Activated T-cell treated with anti-CD3 and anti-CD28 coated beads, Interleukin-2, amount 50 U/mL, for 72 hours (primary cell): ENCODE results near the gene DNAJC22. TPM values are rescaled to one million over a fixed set of nuclear protein-coding genes. Genes with fewer than 3 reads are reported as not detected.
"Not testable (repeated sequence)": the region's sequence is repeated elsewhere in the genome, so short reads cannot be mapped to it uniquely, and the experiment has no call there.

Source experiments
- ATAC-seq, 2 donors: fragments of 150-1000 bp; cut with Tn5 transposase; replicated peaks in 1 of 2; 2 replicates each; pipeline ENCODE4 v1.10.0; 2021; ENCODE audit warnings: moderate library complexity in 2 of 2, mild to moderate bottlenecking in 1 of 2
- DNase-seq, 2 donors: peaks; one replicate each; pipeline ENCODE4 v3.0.0; 2021 to 2022; ENCODE audit warnings: mixed read lengths in 1 of 2
- H3K27ac Mint-ChIP-seq: one replicate; pipeline ENCODE4 v1.8.0; 2022; ENCODE audit warnings: mild to moderate bottlenecking, moderate library complexity, mixed read lengths
- H3K27me3 Mint-ChIP-seq: one replicate; pipeline ENCODE4 v1.8.0; 2022; ENCODE audit warnings: low read depth, mixed read lengths
- H3K36me3 Mint-ChIP-seq, 2 donors: one replicate each; pipeline ENCODE4 v1.8.0; 2022; ENCODE audit warnings: mixed read lengths in 2 of 2, mild to moderate bottlenecking in 1 of 2; ENCODE audit not compliant: insufficient read depth in 2 of 2
- H3K4me1 Mint-ChIP-seq: one replicate; pipeline ENCODE4 v1.8.0; 2022; ENCODE audit warnings: low read depth, mixed read lengths
- H3K4me3 Mint-ChIP-seq, 2 donors: one replicate each; pipeline ENCODE4 v1.8.0; 2022; ENCODE audit warnings: mild to moderate bottlenecking in 2 of 2, mixed read lengths in 2 of 2, moderate library complexity in 2 of 2
- H3K9me3 Mint-ChIP-seq, 2 donors: one replicate each; pipeline ENCODE4 v1.8.0; 2022; ENCODE audit warnings: mixed read lengths in 2 of 2
- total RNA-seq, 2 donors: library from RNA; stranded (reverse); gene quantifications; one replicate each; pipeline ENCODE4 v1.2.3, GENCODE V29; 2022

DNAJC22 gene
- total RNA-seq, 2 donors from 2014 or later = 0.05 TPM; not detected in 1

GRCh38 chr12:49380184-49380583 is 33.5 kb downstream of the DNAJC22 start:
- H3K9me3 Mint-ChIP-seq, H3K27me3 Mint-ChIP-seq, H3K27ac Mint-ChIP-seq, H3K36me3 Mint-ChIP-seq, DNase-seq, H3K4me1 Mint-ChIP-seq, H3K4me3 Mint-ChIP-seq, ATAC-seq: not testable (repeated sequence)

- H3K27ac Mint-ChIP-seq = no peak overlapping the region
- ATAC-seq (peak; percentile 75 to 86), DNase-seq (peak; percentile 58 to 68)
- no peaks in the 10 kb centered on the region for H3K36me3 Mint-ChIP-seq
- H3K4me1 Mint-ChIP-seq = no peaks in the 10 kb centered on the region
- no peaks in the 10 kb centered on the region for H3K9me3 Mint-ChIP-seq
- H3K27me3 Mint-ChIP-seq = no peaks in the 10 kb centered on the region
- H3K4me3 Mint-ChIP-seq = peak overlapping the region; percentile 6 to 36
Measured at GRCh38 chr12:49388682-49389386, 42.1 kb downstream of the DNAJC22 start.

- no peak for ATAC-seq
- H3K4me3 Mint-ChIP-seq = peak overlapping the region; percentile 6 to 36
Measured at GRCh38 chr12:49389387-49389703, 42.7 kb downstream of the DNAJC22 start.

GRCh38 chr12:49397000-49397399 is 50.3 kb downstream of the DNAJC22 start:
- H3K4me1 Mint-ChIP-seq = no peaks in the 10 kb centered on the region

More at GRCh38 chr12:49389387-49389703, 42.7 kb downstream of the DNAJC22 start:
- Mint-ChIP-seq H3K27ac (no peak overlapping the region), H3K27me3 (no peaks in the 10 kb centered on the region), H3K36me3 (no peaks in the 10 kb centered on the region), H3K9me3 (no peaks in the 10 kb centered on the region), H3K4me1 (no peaks in the 10 kb centered on the region)
- DNase-seq = no peak

DNA sequence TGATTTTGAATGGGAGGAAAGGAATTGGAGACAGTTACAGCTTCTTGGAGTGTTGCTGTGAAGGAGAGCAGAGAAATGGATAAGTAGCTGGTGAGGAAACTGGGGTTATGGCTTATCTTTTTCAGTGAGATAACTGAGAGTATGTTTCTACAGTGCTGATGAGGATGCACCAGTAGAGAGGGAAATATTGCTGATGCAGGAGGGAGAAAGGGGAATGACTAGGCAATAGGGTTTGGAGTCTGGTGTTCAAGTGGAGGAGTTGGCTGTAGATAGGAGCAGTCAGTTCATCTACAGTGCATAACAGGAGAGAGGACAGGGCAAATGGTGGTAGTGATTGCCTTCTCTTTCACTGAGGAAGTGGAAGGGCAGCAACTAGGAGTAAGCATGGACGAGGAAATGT is 53.6 kb downstream of the DNAJC22 start:
- no peak for ATAC-seq
- Mint-ChIP-seq H3K27ac (no peak overlapping the region), H3K36me3 (no peaks in the 10 kb centered on the region), H3K4me3 (no peak overlapping the region), H3K4me1 (no peaks in the 10 kb centered on the region), H3K27me3 (no peaks in the 10 kb centered on the region), H3K9me3 (no peaks in the 10 kb centered on the region)
- DNase-seq = no peak

More at GRCh38 chr12:49397000-49397399, 50.3 kb downstream of the DNAJC22 start:
- DNase-seq (no peak), ATAC-seq (no peak)
- Mint-ChIP-seq H3K9me3 (no peaks in the 10 kb centered on the region), H3K4me3 (no peak overlapping the region), H3K36me3 (no peaks in the 10 kb centered on the region), H3K27me3 (no peaks in the 10 kb centered on the region), H3K27ac (no peak overlapping the region)

Other genes starting within 250 kb of the DNAJC22 start
- gene LMBR1L, start 236.0 kb upstream of the DNAJC22 start, total RNA-seq = 100 to 1,000 TPM in 1 of 2 donors, 10 to 100 TPM in 1; 80.0 to 108 TPM
- 100 to 1,000 TPM; 851 to 922 TPM for gene TUBA1B, start 215.5 kb upstream of the DNAJC22 start, total RNA-seq
- gene TUBA1A, start 157.8 kb upstream of the DNAJC22 start, total RNA-seq = 10 to 100 TPM; 77.6 to 82.6 TPM
- 100 to 1,000 TPM; 124 to 151 TPM for gene TUBA1C, start 81.8 kb upstream of the DNAJC22 start, total RNA-seq
- 1 to 10 TPM in 1 of 2 donors, not detected in 1; 1.7 TPM for gene PRPH, start 51.7 kb upstream of the DNAJC22 start, total RNA-seq
- gene TROAP, start 23.6 kb upstream of the DNAJC22 start, total RNA-seq = 10 to 100 TPM; 63.8 to 77.9 TPM
- under 1 TPM in 1 of 2 donors, not detected in 1; 0.12 TPM for gene C1QL4, start 9.7 kb upstream of the DNAJC22 start, total RNA-seq
- 10 to 100 TPM; 12.3 to 16.4 TPM for gene SPATS2, start 20.6 kb downstream of the DNAJC22 start, total RNA-seq
- gene KCNH3, start 192.1 kb downstream of the DNAJC22 start, total RNA-seq = 1 to 10 TPM; 1.5 to 1.7 TPM
- 10 to 100 TPM; 59.4 to 73.8 TPM for gene MCRS1, start 221.3 kb downstream of the DNAJC22 start, total RNA-seq